Measurements from ENCODE around the gene ADAT3.

DNA sequence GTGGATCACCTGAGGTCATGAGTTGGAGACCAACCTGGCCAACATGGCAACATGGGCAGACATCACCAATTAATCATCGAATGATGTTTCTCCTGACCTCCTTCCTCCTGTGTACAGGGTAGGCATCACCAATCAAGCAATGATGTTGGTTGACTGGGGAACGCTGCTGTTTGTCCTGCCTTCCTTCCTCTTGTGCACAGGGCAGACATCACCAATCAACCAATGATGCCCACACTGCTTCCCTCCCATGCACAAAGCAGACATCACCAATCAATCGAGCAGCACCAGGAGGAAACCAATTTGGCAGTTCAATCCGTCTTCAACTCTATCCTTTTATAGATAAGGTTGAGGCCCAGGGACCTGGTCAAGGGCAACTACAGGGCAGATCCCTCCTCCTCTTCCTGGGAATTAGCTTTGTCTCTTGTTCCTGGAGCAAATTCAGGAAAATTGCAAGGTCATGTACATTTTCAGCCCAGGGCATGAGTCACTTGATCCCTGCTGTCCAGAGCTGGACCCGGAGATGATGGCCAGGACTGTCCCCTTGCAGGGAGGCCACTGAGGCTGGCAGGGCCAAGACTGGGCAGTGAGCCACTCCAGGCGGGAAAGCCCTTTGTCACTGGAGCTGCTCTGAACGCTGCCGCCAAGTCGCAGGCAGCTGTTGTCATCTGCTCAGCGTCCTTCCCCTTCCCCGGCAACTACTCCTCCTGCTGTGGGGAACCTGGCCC, 30.4 kb downstream of the ADAT3 start:
- TF ChIP-seq POLR2A (IDR thresholded peaks at IDR 0.05): no peak
- TF ChIP-seq, protein P1, sequence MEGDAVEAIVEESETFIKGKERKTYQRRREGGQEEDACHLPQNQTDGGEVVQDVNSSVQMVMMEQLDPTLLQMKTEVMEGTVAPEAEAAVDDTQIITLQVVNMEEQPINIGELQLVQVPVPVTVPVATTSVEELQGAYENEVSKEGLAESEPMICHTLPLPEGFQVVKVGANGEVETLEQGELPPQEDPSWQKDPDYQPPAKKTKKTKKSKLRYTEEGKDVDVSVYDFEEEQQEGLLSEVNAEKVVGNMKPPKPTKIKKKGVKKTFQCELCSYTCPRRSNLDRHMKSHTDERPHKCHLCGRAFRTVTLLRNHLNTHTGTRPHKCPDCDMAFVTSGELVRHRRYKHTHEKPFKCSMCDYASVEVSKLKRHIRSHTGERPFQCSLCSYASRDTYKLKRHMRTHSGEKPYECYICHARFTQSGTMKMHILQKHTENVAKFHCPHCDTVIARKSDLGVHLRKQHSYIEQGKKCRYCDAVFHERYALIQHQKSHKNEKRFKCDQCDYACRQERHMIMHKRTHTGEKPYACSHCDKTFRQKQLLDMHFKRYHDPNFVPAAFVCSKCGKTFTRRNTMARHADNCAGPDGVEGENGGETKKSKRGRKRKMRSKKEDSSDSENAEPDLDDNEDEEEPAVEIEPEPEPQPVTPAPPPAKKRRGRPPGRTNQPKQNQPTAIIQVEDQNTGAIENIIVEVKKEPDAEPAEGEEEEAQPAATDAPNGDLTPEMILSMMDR (IDR thresholded peaks at IDR 0.05 in 8 of 11, conservative IDR thresholded peaks at IDR 0.05 in 3 of 11): no peak
- TF ChIP-seq POLR2AphosphoS5 (IDR thresholded peaks at IDR 0.05): peak; percentile 80 to 84 (median 82)

Data from spleen (tissue), 7 donors.